ENCODE data around the gene AKR1D1.
A peak's percentile ranks its signal among the peaks of the same experiment; 100 is the strongest.
"Not testable (repeated sequence)": the region's sequence is repeated elsewhere in the genome, so short reads cannot be mapped to it uniquely, and the experiment has no call there.

Gene AKR1D1

GRCh38 chr7:138122162-138122561 lies 45.9 kb downstream of the AKR1D1 start:
- no peak for DNase-seq (ENCODE audit: low read depth in 2 of 2)

GRCh38 chr7:138125119-138125518 lies 48.9 kb downstream of the AKR1D1 start:
- no peak for DNase-seq (ENCODE audit: low read depth in 2 of 2)

- DNase-seq (ENCODE audit: low read depth in 2 of 2) = no peak
Measured at GRCh38 chr7:138125598-138126111, 49.4 kb downstream of the AKR1D1 start.

DNA sequence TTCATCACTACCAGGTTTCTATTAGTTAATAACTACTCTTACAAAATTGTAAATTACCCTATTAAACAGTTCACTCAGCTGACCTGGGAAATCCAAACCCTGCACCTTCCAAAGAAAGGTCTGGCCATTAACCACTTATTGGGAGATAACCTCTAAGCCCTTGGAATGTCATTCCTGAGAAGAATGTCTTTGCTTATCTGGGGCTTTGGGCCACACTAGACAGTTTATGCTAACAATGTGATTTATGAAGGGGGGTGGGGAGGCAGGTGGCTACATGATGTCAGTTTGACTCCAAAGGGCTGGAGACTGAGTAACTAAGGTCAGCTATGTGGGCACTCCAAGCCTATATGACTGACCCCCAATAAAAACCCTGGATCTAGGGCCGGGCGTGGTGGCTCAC lies 50.7 kb downstream of the AKR1D1 start:
- DNase-seq (ENCODE audit: low read depth in 2 of 2) = no peak

DNA sequence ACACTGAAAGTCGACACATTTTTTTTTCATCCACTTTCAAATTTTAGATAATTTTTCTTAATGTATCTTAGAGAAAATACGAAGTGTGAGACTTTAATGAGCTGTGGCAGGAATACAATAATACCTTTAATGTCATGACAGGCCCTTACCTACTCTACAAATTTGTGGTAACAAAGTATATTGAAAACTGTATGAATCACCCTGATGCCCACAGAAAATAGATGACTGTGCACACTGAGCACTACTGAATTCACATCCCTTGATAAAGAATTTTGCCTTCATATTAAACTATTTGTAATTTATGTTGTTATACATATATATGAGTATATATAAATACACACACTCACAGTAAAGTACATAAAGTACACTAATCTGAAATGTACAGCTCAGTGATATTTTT lies 51.7 kb downstream of the AKR1D1 start:
- no peak for DNase-seq (ENCODE audit: low read depth in 2 of 2)

DNA sequence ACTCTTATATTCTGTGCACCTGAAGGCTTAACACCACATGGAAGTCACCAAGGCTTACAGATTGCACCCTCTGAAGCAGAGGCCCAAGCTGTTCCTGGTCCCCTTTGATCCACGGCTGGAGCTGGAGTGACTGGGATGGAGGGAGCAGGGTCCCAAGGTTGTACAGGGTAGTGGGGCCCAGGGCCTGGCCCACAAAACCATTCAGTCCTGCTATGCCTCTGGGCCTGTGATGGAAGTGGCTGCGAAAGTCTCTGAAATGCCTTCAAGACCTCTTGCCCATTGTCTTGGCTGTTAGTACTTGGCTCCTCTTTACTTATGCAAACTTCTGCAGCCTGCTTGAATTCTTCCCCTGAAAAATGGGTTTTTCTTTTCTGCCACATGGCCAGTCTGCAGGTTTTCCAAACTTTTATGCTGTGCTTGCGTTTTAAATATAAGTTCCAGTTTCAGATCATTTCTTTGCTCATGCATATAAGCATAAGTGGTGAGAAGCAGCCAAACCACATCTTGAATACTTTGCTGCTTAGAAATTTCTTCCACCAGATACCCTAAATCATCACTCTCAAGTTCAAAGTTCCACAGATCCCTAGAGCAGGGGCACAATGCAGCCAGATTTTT lies 53.4 kb downstream of the AKR1D1 start:
- no peak for DNase-seq (ENCODE audit: low read depth in 2 of 2)

GRCh38 chr7:138137423-138138171 lies 61.3 kb downstream of the AKR1D1 start:
- no peak for DNase-seq (ENCODE audit: low read depth in 2 of 2)

- DNase-seq (ENCODE audit: low read depth in 2 of 2) = no peak
Measured at GRCh38 chr7:138138244-138138643, 62.0 kb downstream of the AKR1D1 start.

DNA sequence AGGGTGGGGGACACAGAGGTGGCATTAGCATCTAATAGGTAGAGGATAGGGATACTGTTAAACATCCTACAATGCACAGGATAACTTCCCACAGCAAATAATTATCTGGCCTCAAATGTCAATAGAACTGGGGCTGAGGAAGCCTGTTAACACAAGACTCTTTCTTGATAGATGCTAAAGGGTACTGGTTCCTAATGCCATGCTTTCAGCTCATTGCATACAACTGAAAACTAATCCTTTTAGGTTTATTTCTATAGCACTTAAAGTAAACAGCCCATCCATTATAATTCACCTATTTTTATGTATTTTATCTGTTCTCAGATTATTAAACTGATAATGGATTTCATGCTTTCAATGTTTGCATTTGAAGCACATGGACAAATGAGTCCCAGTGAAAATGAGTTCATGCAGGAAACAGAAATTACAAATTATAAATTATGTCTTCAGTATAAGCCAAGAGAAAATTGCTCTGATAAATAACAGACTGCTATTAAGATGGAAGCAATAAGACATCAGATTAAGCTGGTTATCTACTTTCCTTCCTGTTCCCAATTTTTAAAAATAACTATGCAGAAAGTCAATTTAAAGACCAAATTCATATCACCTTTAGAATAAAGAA lies 66.4 kb downstream of the AKR1D1 start:
- DNase-seq (ENCODE audit: low read depth in 2 of 2) = no peak

DNA sequence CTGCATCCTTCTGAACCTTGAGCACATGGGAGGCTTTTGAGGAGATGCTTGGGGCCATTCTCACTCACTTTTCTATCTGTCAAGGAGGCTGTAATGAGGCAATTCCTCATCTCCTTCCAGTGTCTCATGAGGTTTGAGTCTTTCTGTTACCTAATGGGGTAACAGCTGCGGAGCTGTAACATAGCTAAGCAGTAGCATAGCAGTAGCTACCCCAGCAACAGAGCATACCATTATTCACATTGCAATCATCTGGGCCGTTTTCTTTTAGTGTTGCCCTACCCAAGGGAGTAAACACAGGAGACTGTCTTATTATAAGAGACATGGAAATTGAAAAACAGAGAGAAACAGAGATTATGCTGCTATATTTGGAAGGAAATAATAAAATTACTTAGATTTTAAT lies 68.7 kb downstream of the AKR1D1 start:
- no peak for DNase-seq (ENCODE audit: low read depth in 2 of 2)

- DNase-seq (ENCODE audit: low read depth in 2 of 2) = not testable (repeated sequence)
Measured at GRCh38 chr7:138146221-138146620, 70.0 kb downstream of the AKR1D1 start.

GRCh38 chr7:138146757-138147734 lies 70.8 kb downstream of the AKR1D1 start:
- DNase-seq (ENCODE audit: low read depth in 2 of 2) = not testable (repeated sequence)

DNA sequence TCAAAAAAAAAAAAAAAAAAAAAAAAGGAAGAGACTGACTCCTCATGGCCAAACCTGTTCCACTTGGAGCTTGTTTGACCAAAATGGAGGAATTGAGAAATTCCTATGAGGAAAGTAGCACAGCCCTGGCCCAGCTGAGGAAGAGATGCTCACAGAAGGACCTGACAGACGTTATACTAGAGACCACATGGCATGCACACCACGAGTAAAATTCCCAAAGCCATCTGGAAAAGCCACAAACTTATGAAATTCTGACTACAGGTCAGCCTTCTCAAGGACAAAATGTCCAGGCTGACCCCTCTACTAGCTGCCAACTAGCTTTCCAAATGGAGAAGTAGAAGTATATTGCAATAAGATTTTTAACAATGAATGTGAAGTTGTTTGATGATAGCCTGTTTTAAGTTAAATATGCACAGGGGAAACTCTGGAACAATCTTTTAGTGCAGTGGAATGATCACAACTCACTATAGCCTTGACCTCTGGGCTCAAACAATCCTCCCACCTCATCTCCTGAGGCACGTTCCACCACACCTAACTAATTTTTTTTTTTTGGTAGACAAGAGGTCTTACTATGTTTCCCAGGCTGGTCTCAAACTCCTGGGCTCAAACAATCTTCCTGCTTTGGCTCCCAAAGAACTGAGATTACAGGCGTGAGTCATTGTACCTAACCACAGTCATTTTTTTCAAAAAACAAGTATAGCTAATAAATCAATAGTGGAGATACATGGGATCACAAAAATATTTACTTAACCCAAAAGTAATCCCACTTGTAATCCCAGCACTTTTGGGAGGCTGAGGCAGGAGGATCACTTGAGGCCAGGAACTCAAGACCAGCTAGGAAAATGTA lies 75.7 kb downstream of the AKR1D1 start:
- no peak for DNase-seq (ENCODE audit: low read depth in 2 of 2)

DNA sequence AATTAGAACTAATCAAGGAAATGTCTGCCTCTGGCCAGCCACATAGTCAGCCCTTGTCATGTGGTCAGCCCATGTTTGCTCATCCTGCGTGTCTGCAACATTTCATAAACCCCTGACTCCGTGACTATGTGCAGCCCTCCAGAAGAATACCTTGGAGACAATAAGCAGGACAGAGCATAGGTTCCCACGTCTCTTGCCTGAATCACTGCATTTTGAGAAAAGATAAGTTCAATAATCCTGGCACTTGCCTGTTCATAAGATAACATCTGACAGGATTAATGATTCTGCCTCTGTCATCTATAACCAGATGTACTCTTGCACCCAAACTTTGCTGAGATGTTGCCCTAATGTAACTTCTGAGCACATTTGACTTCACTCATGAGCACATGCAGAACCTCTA lies 78.4 kb downstream of the AKR1D1 start:
- no peak for DNase-seq (ENCODE audit: low read depth in 2 of 2)

GRCh38 chr7:138157702-138158101 lies 81.4 kb downstream of the AKR1D1 start:
- no peak for DNase-seq (ENCODE audit: low read depth in 2 of 2)

GRCh38 chr7:138158739-138159528 lies 82.7 kb downstream of the AKR1D1 start:
- DNase-seq (ENCODE audit: low read depth in 2 of 2) = no peak

DNA sequence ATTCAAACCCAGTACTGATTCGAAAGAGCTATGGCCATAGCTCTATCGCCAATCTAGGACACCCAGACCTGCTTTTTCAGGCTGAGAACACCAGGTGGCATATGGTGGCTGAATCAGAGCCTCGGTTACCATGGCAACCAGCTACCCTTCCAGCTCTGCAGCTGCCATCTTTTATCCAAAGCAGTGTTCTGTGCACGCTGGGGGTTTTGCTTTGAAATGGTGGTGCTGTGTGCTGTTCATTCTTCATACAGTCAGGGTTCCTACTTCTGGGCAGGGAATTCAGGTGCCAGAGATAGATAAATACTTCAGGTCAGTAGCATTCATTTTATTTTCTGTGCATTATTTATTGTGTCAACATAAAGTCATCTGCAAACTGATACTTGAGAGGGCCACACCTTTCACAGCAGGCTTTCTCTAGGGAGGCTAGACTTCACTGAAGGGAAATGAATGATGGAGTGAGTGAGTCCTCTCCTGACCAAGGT lies 85.4 kb downstream of the AKR1D1 start:
- DNase-seq (ENCODE audit: low read depth in 2 of 2) = peak; percentile 47 to 55

DNA sequence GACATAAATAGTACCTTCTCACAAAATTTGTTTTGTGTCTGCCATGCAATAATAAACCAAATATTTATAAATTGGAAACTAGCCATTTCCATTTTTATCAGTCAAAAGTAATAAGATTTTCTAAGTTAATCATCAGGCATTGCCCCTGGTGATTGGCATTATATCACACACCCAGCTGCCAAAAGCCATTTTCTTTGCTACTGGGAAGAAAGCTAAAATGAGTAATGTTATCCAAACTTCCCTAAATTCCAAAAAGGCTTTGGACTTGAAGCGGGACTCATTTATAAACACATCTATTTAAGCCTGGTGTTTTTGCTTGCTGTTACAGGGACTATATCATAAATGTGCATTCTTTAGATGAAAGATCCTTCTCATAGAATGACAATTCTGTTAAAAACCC lies 86.0 kb downstream of the AKR1D1 start:
- DNase-seq (ENCODE audit: low read depth in 2 of 2) = no peak

GRCh38 chr7:138163800-138164199 lies 87.5 kb downstream of the AKR1D1 start:
- DNase-seq (ENCODE audit: low read depth in 2 of 2) = no peak

GRCh38 chr7:138164804-138165203 lies 88.5 kb downstream of the AKR1D1 start:
- DNase-seq (ENCODE audit: low read depth in 2 of 2) = no peak
